ENCODE results near the gene LRRC17.
"Not testable (repeated sequence)": the region's sequence is repeated elsewhere in the genome, so short reads cannot be mapped to it uniquely, and the experiment has no call there.

Gene LRRC17

GRCh38 chr7:102942868-102943267 lies 30.1 kb downstream of the LRRC17 start:
- no peak for DNase-seq (ENCODE audit: low read depth)

- DNase-seq (ENCODE audit: low read depth) = no peak
Measured at GRCh38 chr7:102943423-102944169, 30.8 kb downstream of the LRRC17 start.

GRCh38 chr7:102944241-102944640 lies 31.4 kb downstream of the LRRC17 start:
- no peak for DNase-seq (ENCODE audit: low read depth)

- DNase-seq (ENCODE audit: low read depth) = no peak
Measured at GRCh38 chr7:102951839-102952238, 39.0 kb downstream of the LRRC17 start.

GRCh38 chr7:102953406-102953805 lies 40.6 kb downstream of the LRRC17 start:
- no peak for DNase-seq (ENCODE audit: low read depth)

GRCh38 chr7:102954359-102954758 lies 41.6 kb downstream of the LRRC17 start:
- DNase-seq (ENCODE audit: low read depth) = not testable (repeated sequence)

GRCh38 chr7:102958004-102958403 lies 45.2 kb downstream of the LRRC17 start:
- DNase-seq (ENCODE audit: low read depth) = not testable (repeated sequence)

GRCh38 chr7:102961993-102962392 lies 49.2 kb downstream of the LRRC17 start:
- not testable (repeated sequence) for DNase-seq (ENCODE audit: low read depth)

GRCh38 chr7:102966465-102966864 lies 53.7 kb downstream of the LRRC17 start:
- no peak for DNase-seq (ENCODE audit: low read depth)

GRCh38 chr7:102967798-102968197 lies 55.0 kb downstream of the LRRC17 start:
- DNase-seq (ENCODE audit: low read depth) = no peak

GRCh38 chr7:102973096-102973802 lies 60.4 kb downstream of the LRRC17 start:
- no peak for DNase-seq (ENCODE audit: low read depth)

GRCh38 chr7:102974366-102975236 lies 61.8 kb downstream of the LRRC17 start:
- DNase-seq (ENCODE audit: low read depth) = no peak

- no peak for DNase-seq (ENCODE audit: low read depth)
Measured at GRCh38 chr7:102975854-102976253, 63.1 kb downstream of the LRRC17 start.

- no peak for DNase-seq (ENCODE audit: low read depth)
Measured at GRCh38 chr7:102976493-102976892, 63.7 kb downstream of the LRRC17 start.

GRCh38 chr7:102977586-102977985 lies 64.8 kb downstream of the LRRC17 start:
- DNase-seq (ENCODE audit: low read depth) = not testable (repeated sequence)

GRCh38 chr7:102978284-102978683 lies 65.5 kb downstream of the LRRC17 start:
- peak; percentile 37 for DNase-seq (ENCODE audit: low read depth)

GRCh38 chr7:102979670-102980069 lies 66.9 kb downstream of the LRRC17 start:
- no peak for DNase-seq (ENCODE audit: low read depth)

GRCh38 chr7:102981451-102981850 lies 68.7 kb downstream of the LRRC17 start:
- no peak for DNase-seq (ENCODE audit: low read depth)

GRCh38 chr7:102982235-102982634 lies 69.4 kb downstream of the LRRC17 start:
- no peak for DNase-seq (ENCODE audit: low read depth)

- no peak for DNase-seq (ENCODE audit: low read depth)
Measured at GRCh38 chr7:102983602-102984001, 70.8 kb downstream of the LRRC17 start.

- DNase-seq (ENCODE audit: low read depth) = no peak
Measured at GRCh38 chr7:102985176-102985783, 72.5 kb downstream of the LRRC17 start.

GRCh38 chr7:102988088-102988487 lies 75.3 kb downstream of the LRRC17 start:
- DNase-seq (ENCODE audit: low read depth) = no peak

Measured in GM04503 (cell line).